A673 (cell line): Measurements from ENCODE around the gene TGFBR3L. TPM values are rescaled to one million over a fixed set of nuclear protein-coding genes. Genes with fewer than 3 reads are reported as not detected.

Source experiments
- BruUV-seq: library from RNA; stranded (reverse); fragments of 400-500 nt; replicated peaks from 2 replicates; lab custom pipeline; 2021; lab: Mats Ljungman, UMichigan
- CTCF ChIA-PET: fragments of 300-600 bp; sonication (Branson Sonifier 250); formaldehyde crosslinking; loops from one replicate; lab custom pipeline; 2022; ENCODE audit warnings: antibody characterized with exemption; lab: Charles Lee
- POLR2A ChIA-PET: fragments of 300-600 bp; sonication (Branson Sonifier 250); formaldehyde crosslinking; loops from one replicate; lab custom pipeline; 2022; ENCODE audit warnings: antibody characterized with exemption; ENCODE audit not compliant: low non-redundant PET; lab: Charles Lee
- DNase-seq: peaks from one replicate; pipeline ENCODE4 v3.0.0-alpha.2; 2015; ENCODE audit warnings: low spot score
- H3K27ac ChIP-seq: fragments of 200-600 bp; sonication (generic); 2 replicates; pipeline ENCODE4 v1.5.1; 2016; ENCODE audit warnings: mixed run types, low read depth, mild to moderate bottlenecking, mixed read lengths, antibody characterized with exemption, low read length; ENCODE audit not compliant: poor library complexity, severe bottlenecking
- H3K27me3 ChIP-seq: fragments of 200-600 bp; sonication (generic); replicated peaks from 2 replicates; pipeline ENCODE4 v1.6.1; 2017; ENCODE audit warnings: mixed run types, low read depth, mild to moderate bottlenecking, mixed read lengths, antibody characterized with exemption, low read length; ENCODE audit not compliant: insufficient read depth, poor library complexity
- H3K36me3 ChIP-seq: fragments of 200-600 bp; sonication (generic); 2 replicates; pipeline ENCODE4 v1.6.1; 2016; ENCODE audit warnings: mixed run types, mild to moderate bottlenecking, mixed read lengths, antibody characterized with exemption, low read length; ENCODE audit not compliant: insufficient read depth, poor library complexity, severe bottlenecking
- H3K4me1 ChIP-seq: fragments of 200-600 bp; sonication (generic); 2 replicates; pipeline ENCODE4 v1.6.1; 2017; ENCODE audit warnings: mixed run types, mild to moderate bottlenecking, mixed read lengths, antibody characterized with exemption, low read length; ENCODE audit not compliant: insufficient read depth, poor library complexity, severe bottlenecking
- H3K4me3 ChIP-seq: fragments of 200-600 bp; sonication (generic); 2 replicates; pipeline ENCODE4 v1.5.1; 2016; ENCODE audit warnings: low read depth, mixed run types, mild to moderate bottlenecking, mixed read lengths, low read length; ENCODE audit not compliant: poor library complexity, severe bottlenecking
- H3K9me3 ChIP-seq: fragments of 200-600 bp; sonication (generic); 2 replicates; pipeline ENCODE4 v1.6.1; 2016; ENCODE audit warnings: mixed run types, low read depth, mild to moderate bottlenecking, mixed read lengths, antibody characterized with exemption, low read length; ENCODE audit not compliant: poor library complexity, severe bottlenecking
- CTCF ChIP-seq: fragments of 300-800, 200-600 bp; sonication (generic); conservative IDR thresholded peaks from 2 replicates; pipeline ENCODE4 v1.5.1; 2017; ENCODE audit warnings: low read depth, mild to moderate bottlenecking, antibody characterized with exemption, low read length, moderate library complexity, mixed read lengths
- EZH2 ChIP-seq: fragments of 200-600 bp; sonication (generic); IDR thresholded peaks from 2 replicates; pipeline ENCODE4 v1.6.1; 2017; ENCODE audit warnings: borderline replicate concordance, low read depth, mild to moderate bottlenecking, mixed read lengths, antibody characterized with exemption, low read length; ENCODE audit not compliant: poor library complexity, severe bottlenecking
- intact Hi-C: fragments of 100-400 bp; cut with micrococcal nuclease; formaldehyde crosslinking; loops from one replicate; pipeline ENCODE4 v1.10.0; 2022; ENCODE audit not compliant: unreplicated experiment
- total RNA-seq: library from RNA; stranded (reverse); gene quantifications from 2 replicates; pipeline ENCODE4 v1.2.3, GENCODE V29; 2021

The TGFBR3L gene
- total RNA-seq, 1 experiment from 2014 or later = 1.6 TPM

DNA sequence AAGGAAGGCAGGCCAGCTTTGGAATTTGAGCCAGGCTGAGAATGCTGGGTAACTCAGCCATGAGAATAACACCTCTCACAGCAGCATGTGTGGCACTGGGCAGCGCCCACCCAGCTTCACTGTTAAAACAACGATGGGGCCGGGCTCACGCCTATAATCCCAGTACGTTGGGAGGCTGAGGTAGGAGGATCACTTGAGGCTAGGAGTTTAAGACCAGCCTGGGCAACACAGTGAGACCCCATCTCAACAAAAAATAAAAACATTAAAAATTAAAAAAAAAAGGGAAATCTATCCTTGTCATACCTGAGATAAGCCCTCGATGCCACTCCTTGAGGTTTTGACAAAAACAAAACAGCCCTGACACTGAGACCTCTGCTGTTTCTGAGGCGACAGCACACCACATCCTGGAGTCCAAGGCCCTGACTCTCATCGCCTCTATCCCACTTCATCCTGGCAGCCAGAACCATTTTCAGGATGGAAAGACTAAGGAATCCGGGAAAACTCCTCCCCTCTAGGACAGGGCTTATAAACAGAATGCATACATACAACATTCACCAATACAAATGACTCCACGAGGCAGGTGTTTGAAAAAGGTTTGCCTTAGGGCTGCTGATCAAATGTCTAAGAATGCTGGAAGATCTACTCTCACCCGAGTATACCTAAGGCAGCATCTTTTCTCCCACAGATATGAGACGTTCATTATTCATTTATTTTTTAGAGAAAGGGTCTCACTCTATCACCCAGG is 51.5 kb downstream of the TGFBR3L start:
- no peak for DNase-seq
- BruUV-seq = no TSS peak
- POLR2A ChIA-PET = no interaction called here
- Histone ChIP-seq H3K4me3 (no peak overlapping the region), H3K27ac (no peak overlapping the region), H3K9me3 (no peaks in the 10 kb centered on the region), H3K4me1 (no peaks in the 10 kb centered on the region), H3K36me3 (peaks cover 73% of the 10 kb centered on the region), H3K27me3 (no peaks in the 10 kb centered on the region)
- CTCF ChIA-PET = interaction anchor here (0.6 kb wide), 1 partner anchor 81 kb away, joined by 4 read pairs; no protein-coding TSS in a partner anchor
- intact Hi-C loops = no loop called here
- TF ChIP-seq CTCF (no peak), EZH2 (no peak)

- no peak for DNase-seq
- Histone ChIP-seq H3K27me3 (no peaks in the 10 kb centered on the region), H3K9me3 (no peaks in the 10 kb centered on the region), H3K4me1 (no peaks in the 10 kb centered on the region), H3K36me3 (peaks cover 59% of the 10 kb centered on the region), H3K4me3 (no peak overlapping the region), H3K27ac (no peak overlapping the region)
- ChIA-PET CTCF (no interaction called here), POLR2A (no interaction called here)
- no TSS peak for BruUV-seq
- intact Hi-C loops = no loop called here
- TF ChIP-seq CTCF (no peak), EZH2 (no peak)
Measured at GRCh38 chr19:7968008-7968795, 53.6 kb downstream of the TGFBR3L start.

Other genes with a start within 250 kb of the TGFBR3L start
- gene RETN, start 245.8 kb upstream of the TGFBR3L start, total RNA-seq = not detected in 2 replicates
- 4.0 and 4.1 TPM in 2 replicates for gene MCEMP1, start 237.7 kb upstream of the TGFBR3L start, total RNA-seq
- gene TRAPPC5, start 234.0 kb upstream of the TGFBR3L start, total RNA-seq = 105 and 107 TPM in 2 replicates
- gene FCER2, start 212.7 kb upstream of the TGFBR3L start, total RNA-seq = not detected in 2 replicates
- gene CLEC4G, start 182.7 kb upstream of the TGFBR3L start, total RNA-seq = not detected in 2 replicates
- gene CD209, start 167.3 kb upstream of the TGFBR3L start, total RNA-seq = not detected in 2 replicates
- not detected in 2 replicates for gene CLEC4M, start 151.6 kb upstream of the TGFBR3L start, total RNA-seq
- 4.8 and 8.8 TPM in 2 replicates for gene EVI5L, start 84.6 kb upstream of the TGFBR3L start, total RNA-seq
- 3.3 and 4.9 TPM in 2 replicates for gene PRR36, start 40.4 kb upstream of the TGFBR3L start, total RNA-seq
- 0.77 and 0.79 TPM in 2 replicates for gene LRRC8E, start 26.3 kb upstream of the TGFBR3L start, total RNA-seq
- 46.1 and 46.7 TPM in 2 replicates for gene MAP2K7, start 11.0 kb upstream of the TGFBR3L start, total RNA-seq
- 30.2 and 34.4 TPM in 2 replicates for gene SNAPC2, start 5.5 kb downstream of the TGFBR3L start, total RNA-seq
- gene CTXN1, start 11.3 kb downstream of the TGFBR3L start, total RNA-seq = 71.7 and 85.5 TPM in 2 replicates
- gene TIMM44, start 28.8 kb downstream of the TGFBR3L start, total RNA-seq = 153 and 169 TPM in 2 replicates
- 171 and 181 TPM in 2 replicates for gene ELAVL1, start 90.8 kb downstream of the TGFBR3L start, total RNA-seq
- gene CCL25, start 137.9 kb downstream of the TGFBR3L start, total RNA-seq = not detected in 2 replicates
- 0.06 and 0.17 TPM in 2 replicates for gene FBN3, start 234.8 kb downstream of the TGFBR3L start, total RNA-seq